NCI-H510A treated with DMSO at 0.1 percent for 48 hours (cell line): ENCODE data around the gene SELENOO.
A peak's percentile ranks its signal among the peaks of the same experiment; 100 is the strongest.

Source experiments
- DNase-seq: peaks from one replicate; lab custom pipeline; 2025; lab: John Stamatoyannopoulos, UW

The SELENOO gene

GRCh38 chr22:50253046-50253915 is 52.5 kb downstream of the SELENOO start:
- no peak for DNase-seq

GRCh38 chr22:50253941-50254340 is 53.1 kb downstream of the SELENOO start:
- DNase-seq: no peak

- DNase-seq: no peak
Observed at GRCh38 chr22:50255099-50255498, 54.3 kb downstream of the SELENOO start.

- DNase-seq: no peak
Observed at GRCh38 chr22:50255607-50256006, 54.8 kb downstream of the SELENOO start.

- no peak for DNase-seq
Observed at GRCh38 chr22:50256258-50256862, 55.5 kb downstream of the SELENOO start.

GRCh38 chr22:50257041-50257440 is 56.2 kb downstream of the SELENOO start:
- no peak for DNase-seq

- DNase-seq: no peak
Observed at GRCh38 chr22:50257451-50258360, 56.9 kb downstream of the SELENOO start.

- DNase-seq: no peak
Observed at GRCh38 chr22:50258361-50259292, 57.8 kb downstream of the SELENOO start.

GRCh38 chr22:50259302-50259701 is 58.5 kb downstream of the SELENOO start:
- no peak for DNase-seq

GRCh38 chr22:50260434-50260800 is 59.6 kb downstream of the SELENOO start:
- DNase-seq: no peak

GRCh38 chr22:50260801-50261614 is 60.2 kb downstream of the SELENOO start:
- DNase-seq: peak; percentile 14

- DNase-seq: peak; percentile 15
Observed at GRCh38 chr22:50261615-50262459, 61.0 kb downstream of the SELENOO start, which contains the start of gene MAPK12. TSS of gene MAPK12 (minus strand) at chr22:50261683. CDS start at chr22:50261509, 174 bp downstream.

GRCh38 chr22:50262460-50262911 is 61.7 kb downstream of the SELENOO start:
- DNase-seq: peak; percentile 34

- no peak for DNase-seq
Observed at GRCh38 chr22:50262973-50263617, 62.3 kb downstream of the SELENOO start.

GRCh38 chr22:50264104-50264745 is 63.4 kb downstream of the SELENOO start:
- no peak for DNase-seq

GRCh38 chr22:50264946-50265669 is 64.3 kb downstream of the SELENOO start:
- DNase-seq: no peak

GRCh38 chr22:50266994-50267393 is 66.2 kb downstream of the SELENOO start:
- DNase-seq: no peak
